Smooth muscle cell (in vitro differentiated cells): ENCODE data around the gene SLC45A1. TPM values are rescaled to one million over a fixed set of nuclear protein-coding genes. Genes with fewer than 3 reads are reported as not detected.
A peak's percentile ranks its signal among the peaks of the same experiment; 100 is the strongest.

ENCODE experiments used
- DNase-seq: peaks from one replicate; lab custom pipeline; 2025; ENCODE audit not compliant: unreplicated experiment; lab: John Stamatoyannopoulos, UW
- H2AFZ ChIP-seq: fragments of 200-600 bp; sonication (generic); 2 replicates; pipeline ENCODE4 v1.6.0; 2016; ENCODE audit warnings: antibody characterized with exemption, low read depth, mild to moderate bottlenecking
- H3F3A ChIP-seq: fragments of 200-600 bp; sonication (generic); 2 replicates; pipeline ENCODE4 v1.6.0; 2017; ENCODE audit warnings: antibody characterized with exemption, low read depth
- H3K27ac ChIP-seq: fragments of 200-600 bp; sonication (generic); 2 replicates; pipeline ENCODE4 v1.5.1; 2016; ENCODE audit warnings: low read depth, mild to moderate bottlenecking
- H3K27me3 ChIP-seq: fragments of 200-600 bp; sonication (generic); 2 replicates; pipeline ENCODE4 v1.6.1; 2016; ENCODE audit warnings: low read depth, mild to moderate bottlenecking
- H3K36me3 ChIP-seq: fragments of 200-600 bp; sonication (generic); 2 replicates; pipeline ENCODE4 v1.5.1; 2016; ENCODE audit warnings: low read depth
- H3K4me1 ChIP-seq: fragments of 200-600 bp; sonication (generic); 2 replicates; pipeline ENCODE4 v1.5.1; 2016; ENCODE audit warnings: low read depth
- H3K4me2 ChIP-seq: fragments of 200-600 bp; sonication (generic); 2 replicates; pipeline ENCODE4 v1.6.0; 2016; ENCODE audit warnings: mild to moderate bottlenecking
- H3K4me3 ChIP-seq: fragments of 200-600 bp; sonication (generic); 2 replicates; pipeline ENCODE4 v1.5.1; 2016; ENCODE audit warnings: mild to moderate bottlenecking
- H3K79me2 ChIP-seq: fragments of 200-600 bp; sonication (generic); 2 replicates; pipeline ENCODE4 v1.6.0; 2016; ENCODE audit warnings: low read depth, mild to moderate bottlenecking
- H3K9ac ChIP-seq: fragments of 200-600 bp; sonication (generic); 2 replicates; pipeline ENCODE4 v1.6.0; 2016; ENCODE audit warnings: low read depth
- H3K9me3 ChIP-seq: fragments of 200-600 bp; sonication (generic); replicated peaks from 2 replicates; pipeline ENCODE4 v1.5.1; 2016; ENCODE audit warnings: low read depth
- H4K20me1 ChIP-seq: fragments of 200-600 bp; sonication (generic); 2 replicates; pipeline ENCODE4 v1.6.0; 2016; ENCODE audit warnings: low read depth
- CTCF ChIP-seq: fragments of 200-600 bp; sonication (generic); IDR thresholded peaks from 2 replicates; pipeline ENCODE4 v1.5.1; 2017; ENCODE audit warnings: borderline replicate concordance, mild to moderate bottlenecking, antibody characterized with exemption; ENCODE audit not compliant: insufficient read depth, poor library complexity, severe bottlenecking
- WGBS: methylation state at CpG from one replicate; pipeline ENCODE4 v1.1.7; 2016; ENCODE audit warnings: low lambda C conversion rate; 5-methylcytosine and 5-hydroxymethylcytosine counted together
- polyA plus RNA-seq: library from polyadenylated mRNA; unstranded; fragments of >200 nt; fragmentation: Nextera tagmentation; extraction: Ambion mirVana; gene quantifications from 2 replicates; pipeline ENCODE4 v1.2.1, GENCODE V29; 2016
- total RNA-seq: library from RNA; depleted of rRNA; stranded (reverse); fragments of >200 nt; gene quantifications from 2 replicates; pipeline ENCODE4 v1.2.3, GENCODE V29; 2014

Gene SLC45A1
- total and polyA plus RNA-seq, 2 experiments from 2014 or later: 1.7 to 1.8 TPM

GRCh38 chr1:8365661-8366362 is 47.9 kb downstream of the SLC45A1 start:
- no peak overlapping the region for H3K4me2 ChIP-seq
- H3K9me3 ChIP-seq: no peaks in the 10 kb centered on the region
- H3K4me1 ChIP-seq: peaks cover 9% of the 10 kb centered on the region
- no peak overlapping the region for H3K9ac ChIP-seq
- 95% methylated on average over 24 of the region's 24 CpGs for WGBS
- no peaks in the 10 kb centered on the region for H3K36me3 ChIP-seq
- no peak overlapping the region for H3K27ac ChIP-seq
- H3K27me3 ChIP-seq: no peaks in the 10 kb centered on the region
- no peak for DNase-seq
- peaks cover 13% of the 10 kb centered on the region for H3F3A ChIP-seq
- H3K79me2 ChIP-seq: peaks cover 75% of the 10 kb centered on the region
- no peak for TF ChIP-seq CTCF
- no peak overlapping the region for H2AFZ ChIP-seq
- no peak overlapping the region for H3K4me3 ChIP-seq
- peaks cover 93% of the 10 kb centered on the region for H4K20me1 ChIP-seq

- Histone ChIP-seq H2AFZ (no peak overlapping the region), H3K4me1 (peaks cover 28% of the 10 kb centered on the region), H3K4me2 (peak overlapping the region; percentile 44), H3K4me3 (no peak overlapping the region), H3K27me3 (no peaks in the 10 kb centered on the region), H3K79me2 (peaks cover 94% of the 10 kb centered on the region), H3F3A (peaks cover 21% of the 10 kb centered on the region), H3K9ac (no peak overlapping the region), H3K9me3 (no peaks in the 10 kb centered on the region), H3K27ac (no peak overlapping the region), H3K36me3 (no peaks in the 10 kb centered on the region), H4K20me1 (peaks cover 99% of the 10 kb centered on the region)
- TF ChIP-seq CTCF: no peak
- no peak for DNase-seq
- WGBS: 23% methylated on average over 8 of the region's 8 CpGs
Observed at GRCh38 chr1:8367571-8368194, 49.8 kb downstream of the SLC45A1 start.

- no peak for TF ChIP-seq CTCF
- Histone ChIP-seq H3F3A (peaks cover 31% of the 10 kb centered on the region), H3K9ac (no peak overlapping the region), H2AFZ (no peak overlapping the region), H3K4me2 (no peak overlapping the region), H3K4me1 (peaks cover 42% of the 10 kb centered on the region), H3K4me3 (no peak overlapping the region), H3K27ac (peak overlapping the region; percentile 33), H4K20me1 (peaks cover 99% of the 10 kb centered on the region), H3K36me3 (no peaks in the 10 kb centered on the region), H3K27me3 (no peaks in the 10 kb centered on the region), H3K9me3 (no peaks in the 10 kb centered on the region), H3K79me2 (peaks cover 86% of the 10 kb centered on the region)
- WGBS: 82% methylated on average over 5 of the region's 5 CpGs
- DNase-seq: no peak
Observed at GRCh38 chr1:8368956-8369639, 51.2 kb downstream of the SLC45A1 start.
